Measurements from ENCODE around the gene TBX2. TPM values are rescaled to one million over a fixed set of nuclear protein-coding genes. Genes with fewer than 3 reads are reported as not detected.

TBX2 gene
- total and polyA plus RNA-seq, 9 of the 15 experiments (the other 6 are each of a cell fraction or from before 2014, with no cell fraction given) = 0.18 TPM; not detected in 8

GRCh38 chr17:61456688-61457225 lies 57.1 kb downstream of the TBX2 start:
- Histone ChIP-seq H3K79me2 (ENCODE audit: control insufficient read depth, insufficient read depth, low read length) (no peaks in the 10 kb centered on the region), H3K4me2 (ENCODE audit: insufficient read depth, low read length) (no peak overlapping the region), H3K4me3 (no peak overlapping the region), H3K9me3 (replicated peaks; ENCODE audit: control insufficient read depth, insufficient read depth, low read depth, low read length) (no peaks in the 10 kb centered on the region), H3K27me3 (ENCODE audit: control insufficient read depth in 2 of 2, insufficient read depth in 2 of 2, low read length in 2 of 2) (peaks cover 28 to 67% of the 10 kb centered on the region in 2 experiments; a peak in 4 of 5 replicates), H3K4me1 (replicated peaks in 1 of 2; ENCODE audit: control insufficient read depth in 2 of 2, insufficient read depth in 2 of 2, low read length in 2 of 2) (peaks cover 0 to 31% of the 10 kb centered on the region in 2 experiments; a peak in 2 of 5 replicates), H2AFZ (ENCODE audit: low read depth, low read length) (no peak overlapping the region), H4K20me1 (replicated peaks; ENCODE audit: control insufficient read depth, insufficient read depth, low read length) (no peaks in the 10 kb centered on the region), H3K9ac (ENCODE audit: insufficient read depth in 1 of 2, low read depth in 2 of 2, low read length in 2 of 2) (no peak overlapping the region), H3K27ac (ENCODE audit: extremely low read depth, low read depth, low read length) (no peak overlapping the region), H3K36me3 (ENCODE audit: control insufficient read depth, insufficient read depth, low read length) (no peaks in the 10 kb centered on the region), H3K9me1 (ENCODE audit: control insufficient read depth, insufficient read depth, low read length) (no peaks in the 10 kb centered on the region)
- POLR2A ChIA-PET = interaction anchor here (0.7 kb wide), 1 partner anchor 10 kb away, joined by 3 read pairs; no protein-coding TSS in a partner anchor
- in situ Hi-C loops (cut with MboI) (no loop called here), intact Hi-C loops (cut with micrococcal nuclease) (no loop called here)
- CTCF ChIA-PET (ENCODE audit: low intra/inter-chr PET ratio) = no interaction called here
- BruUV-seq (replicated peaks) = no TSS peak
- TF ChIP-seq, protein P1, sequence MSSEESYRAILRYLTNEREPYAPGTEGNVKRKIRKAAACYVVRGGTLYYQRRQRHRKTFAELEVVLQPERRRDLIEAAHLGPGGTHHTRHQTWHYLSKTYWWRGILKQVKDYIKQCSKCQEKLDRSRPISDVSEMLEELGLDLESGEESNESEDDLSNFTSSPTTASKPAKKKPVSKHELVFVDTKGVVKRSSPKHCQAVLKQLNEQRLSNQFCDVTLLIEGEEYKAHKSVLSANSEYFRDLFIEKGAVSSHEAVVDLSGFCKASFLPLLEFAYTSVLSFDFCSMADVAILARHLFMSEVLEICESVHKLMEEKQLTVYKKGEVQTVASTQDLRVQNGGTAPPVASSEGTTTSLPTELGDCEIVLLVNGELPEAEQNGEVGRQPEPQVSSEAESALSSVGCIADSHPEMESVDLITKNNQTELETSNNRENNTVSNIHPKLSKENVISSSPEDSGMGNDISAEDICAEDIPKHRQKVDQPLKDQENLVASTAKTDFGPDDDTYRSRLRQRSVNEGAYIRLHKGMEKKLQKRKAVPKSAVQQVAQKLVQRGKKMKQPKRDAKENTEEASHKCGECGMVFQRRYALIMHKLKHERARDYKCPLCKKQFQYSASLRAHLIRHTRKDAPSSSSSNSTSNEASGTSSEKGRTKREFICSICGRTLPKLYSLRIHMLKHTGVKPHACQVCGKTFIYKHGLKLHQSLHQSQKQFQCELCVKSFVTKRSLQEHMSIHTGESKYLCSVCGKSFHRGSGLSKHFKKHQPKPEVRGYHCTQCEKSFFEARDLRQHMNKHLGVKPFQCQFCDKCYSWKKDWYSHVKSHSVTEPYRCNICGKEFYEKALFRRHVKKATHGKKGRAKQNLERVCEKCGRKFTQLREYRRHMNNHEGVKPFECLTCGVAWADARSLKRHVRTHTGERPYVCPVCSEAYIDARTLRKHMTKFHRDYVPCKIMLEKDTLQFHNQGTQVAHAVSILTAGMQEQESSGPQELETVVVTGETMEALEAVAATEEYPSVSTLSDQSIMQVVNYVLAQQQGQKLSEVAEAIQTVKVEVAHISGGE (CRISPR knock-in tag; IDR thresholded peaks at IDR 0.05) = peak in 1 of 3 experiments; percentile 84; a peak in 2 of 6 replicates
- TF ChIP-seq E4F1 (CRISPR knock-in tag; IDR thresholded peaks at IDR 0.05; ENCODE audit: borderline replicate concordance) = no peak
- 20% methylated on average over 30 of the region's 45 CpGs for whole genome bisulfite sequencing (ENCODE audit: insufficient coverage, low coverage, missing lambda C conversion rate)
- no peak for ATAC-seq
- no peak for DNase-seq (ENCODE audit: extremely low read depth in 1 of 4, low spot score in 3 of 4)
- no peak for FAIRE-seq
